ENCODE measurements around the gene LZTS2. TPM values are rescaled to one million over a fixed set of nuclear protein-coding genes. Genes with fewer than 3 reads are reported as not detected.

LZTS2 gene
- total and polyA plus RNA-seq, 4 donors = 2.1 to 10.3 (median 9.5) TPM

GRCh38 chr10:101038484-101038883, 38.9 kb downstream of the LZTS2 start:
- Histone ChIP-seq H3K27me3 (ENCODE audit: control insufficient read depth in 4 of 4, insufficient read depth in 4 of 4, low read length in 3 of 4) (no peaks in the 10 kb centered on the region), H3K4me3 (ENCODE audit: low read depth in 1 of 3, low read length in 3 of 3) (no peak overlapping the region), H3K9ac (ENCODE audit: low read depth in 1 of 2, low read length in 2 of 2) (no peak overlapping the region), H3K36me3 (ENCODE audit: control insufficient read depth in 4 of 4, insufficient read depth in 3 of 4, low read depth in 1 of 4, low read length in 3 of 4) (peaks cover 0 to 22% (median 5%) of the 10 kb centered on the region in 4 donors), H3K4me1 (ENCODE audit: control insufficient read depth in 4 of 4, insufficient read depth in 4 of 4, low read length in 3 of 4) (peaks cover 2 to 14% (median 9%) of the 10 kb centered on the region in 4 donors), H3K27ac (ENCODE audit: low read depth in 1 of 2, low read length in 2 of 2) (no peak overlapping the region), H3K9me3 (ENCODE audit: control insufficient read depth in 4 of 4, low read length in 3 of 4) (no peaks in the 10 kb centered on the region)
- DNase-seq (ENCODE audit: low spot score) = no peak
- 81% methylated on average over 5 of the region's 5 CpGs for WGBS
- no peak for TF ChIP-seq ATF3 (IDR thresholded peaks at IDR 0.05)
- no peak for TF ChIP-seq SP1 (IDR thresholded peaks at IDR 0.05)
- TF ChIP-seq FOXA1 (IDR thresholded peaks at IDR 0.05) = no peak
- TF ChIP-seq MAX (IDR thresholded peaks at IDR 0.05) = no peak
- TF ChIP-seq FOXA2 (IDR thresholded peaks at IDR 0.05) = no peak
- no peak for TF ChIP-seq RAD21 (IDR thresholded peaks at IDR 0.05)
- TF ChIP-seq JUND (IDR thresholded peaks at IDR 0.05) = no peak
- TF ChIP-seq YY1 (IDR thresholded peaks at IDR 0.05) = no peak
- TF ChIP-seq HNF4A (conservative IDR thresholded peaks at IDR 0.05) = no peak
- TF ChIP-seq RXRA (IDR thresholded peaks at IDR 0.05) = no peak
- TF ChIP-seq HNF4G (IDR thresholded peaks at IDR 0.05) = no peak
- TF ChIP-seq ZBTB33 (IDR thresholded peaks at IDR 0.05) = no peak
- no peak for TF ChIP-seq CTCF (IDR thresholded peaks at IDR 0.05; ENCODE audit: low read depth, low read length, missing input control)

GRCh38 chr10:101040061-101040460, 40.5 kb downstream of the LZTS2 start:
- no peak overlapping the region for H3K27ac ChIP-seq (ENCODE audit: low read depth in 1 of 2, low read length in 2 of 2)
- H3K9me3 ChIP-seq (ENCODE audit: control insufficient read depth in 4 of 4, low read length in 3 of 4) = no peaks in the 10 kb centered on the region
- H3K36me3 ChIP-seq (ENCODE audit: control insufficient read depth in 4 of 4, insufficient read depth in 3 of 4, low read depth in 1 of 4, low read length in 3 of 4) = peaks cover 0 to 19% (median 5%) of the 10 kb centered on the region in 4 donors
- no peaks in the 10 kb centered on the region for H3K27me3 ChIP-seq (ENCODE audit: control insufficient read depth in 4 of 4, insufficient read depth in 4 of 4, low read length in 3 of 4)
- TF ChIP-seq EGR1 (IDR thresholded peaks at IDR 0.05; ENCODE audit: low read depth in 2 of 2) (no peak), RAD21 (IDR thresholded peaks at IDR 0.05) (no peak), NR2F2 (IDR thresholded peaks at IDR 0.05) (no peak), TAF1 (conservative IDR thresholded peaks at IDR 0.05) (no peak), RXRA (IDR thresholded peaks at IDR 0.05) (no peak), HNF4G (IDR thresholded peaks at IDR 0.05) (no peak), YY1 (IDR thresholded peaks at IDR 0.05) (no peak), MAX (IDR thresholded peaks at IDR 0.05) (no peak), SP1 (IDR thresholded peaks at IDR 0.05) (no peak), ATF3 (IDR thresholded peaks at IDR 0.05) (no peak), FOXA2 (IDR thresholded peaks at IDR 0.05) (no peak), GABPA (IDR thresholded peaks at IDR 0.05 in 1 of 2, conservative IDR thresholded peaks at IDR 0.05 in 1 of 2) (no peak), CTCF (IDR thresholded peaks at IDR 0.05; ENCODE audit: low read depth, low read length, missing input control) (no peak), REST (IDR thresholded peaks at IDR 0.05) (no peak)
- H3K4me3 ChIP-seq (ENCODE audit: low read depth in 1 of 3, low read length in 3 of 3) = no peak overlapping the region
- no peak overlapping the region for H3K9ac ChIP-seq (ENCODE audit: low read depth in 1 of 2, low read length in 2 of 2)
- 96% methylated on average over 3 of the region's 3 CpGs for WGBS
- H3K4me1 ChIP-seq (ENCODE audit: control insufficient read depth in 4 of 4, insufficient read depth in 4 of 4, low read length in 3 of 4) = peaks cover 2 to 15% (median 10%) of the 10 kb centered on the region in 4 donors
- DNase-seq (ENCODE audit: low spot score) = no peak
